HEK293T (cell line): ENCODE measurements around the gene SH3PXD2A.

Experiments
- CTCF ChIA-PET: fragments of 350-600 bp; formaldehyde crosslinking; extraction: SDS; loops from one replicate; lab custom pipeline; 2021; ENCODE audit warnings: antibody characterized with exemption, inconsistent platforms; lab: Yijun Ruan, JAX
- POLR2A ChIA-PET: fragments of 350-600 bp; formaldehyde crosslinking; extraction: SDS; loops from one replicate; lab custom pipeline; 2020; ENCODE audit warnings: antibody characterized with exemption, inconsistent platforms; lab: Yijun Ruan, JAX
- DNase-seq: peaks from one replicate; pipeline ENCODE4 v3.0.0; 2012; ENCODE audit warnings: mixed read lengths; ENCODE audit errors: extremely low spot score
- ARNT ChIP-seq: fragments of 450-650 bp; IDR thresholded peaks from 2 replicates; pipeline ENCODE4 v1.6.1; 2017; ENCODE audit warnings: mild to moderate bottlenecking
- BHLHE40 ChIP-seq: fragments of 450-650 bp; IDR thresholded peaks from 2 replicates; pipeline ENCODE4 v1.6.1; 2016; ENCODE audit warnings: mild to moderate bottlenecking, moderate library complexity, borderline replicate concordance
- CTBP1 ChIP-seq: fragments of 450-650 bp; IDR thresholded peaks from 2 replicates; pipeline ENCODE4 v1.6.1; 2016; ENCODE audit warnings: borderline replicate concordance
- ELF4 ChIP-seq: fragments of 450-650 bp; IDR thresholded peaks from 2 replicates; pipeline ENCODE4 v1.6.1; 2017; ENCODE audit warnings: antibody characterized with exemption
- FOXA1 ChIP-seq: fragments of 450-650 bp; IDR thresholded peaks from 2 replicates; pipeline ENCODE4 v1.6.1; 2016; ENCODE audit warnings: mild to moderate bottlenecking
- FOXK2 ChIP-seq: fragments of 450-650 bp; IDR thresholded peaks from 2 replicates; pipeline ENCODE4 v1.6.1; 2016; ENCODE audit warnings: mild to moderate bottlenecking
- FOXM1 ChIP-seq: fragments of 450-650 bp; IDR thresholded peaks from 2 replicates; pipeline ENCODE4 v1.6.1; 2017; ENCODE audit warnings: mild to moderate bottlenecking, borderline replicate concordance
- HDGF ChIP-seq: fragments of 450-650 bp; IDR thresholded peaks from 2 replicates; pipeline ENCODE4 v1.6.1; 2017; ENCODE audit warnings: antibody characterized with exemption, borderline replicate concordance
- L3MBTL2 ChIP-seq: fragments of 450-650 bp; conservative IDR thresholded peaks from 2 replicates; pipeline ENCODE4 v1.6.1; 2016; ENCODE audit warnings: mild to moderate bottlenecking
- LEF1 ChIP-seq: fragments of 450-650 bp; IDR thresholded peaks from 2 replicates; pipeline ENCODE4 v1.6.1; 2017; ENCODE audit warnings: mild to moderate bottlenecking, borderline replicate concordance
- NFRKB ChIP-seq: fragments of 450-650 bp; IDR thresholded peaks from 2 replicates; pipeline ENCODE4 v1.6.1; 2016; ENCODE audit warnings: mild to moderate bottlenecking, moderate library complexity
- SP1 ChIP-seq: fragments of 450-650 bp; IDR thresholded peaks from 2 replicates; pipeline ENCODE4 v1.6.1; 2017
- SUZ12 ChIP-seq: fragments of 450-650 bp; IDR thresholded peaks from 2 replicates; pipeline ENCODE4 v1.6.1; 2016; ENCODE audit warnings: mild to moderate bottlenecking
- TARDBP ChIP-seq: fragments of 450-650 bp; IDR thresholded peaks from 2 replicates; pipeline ENCODE4 v1.6.1; 2016
- ZNF384 ChIP-seq: fragments of 450-650 bp; IDR thresholded peaks from 2 replicates; pipeline ENCODE4 v1.6.1; 2016
- TF ChIP-seq, protein P1 (sequence below): fragments of 450-650 bp; IDR thresholded peaks from 2 replicates; pipeline ENCODE4 v1.6.1; 2016

Gene SH3PXD2A

DNA sequence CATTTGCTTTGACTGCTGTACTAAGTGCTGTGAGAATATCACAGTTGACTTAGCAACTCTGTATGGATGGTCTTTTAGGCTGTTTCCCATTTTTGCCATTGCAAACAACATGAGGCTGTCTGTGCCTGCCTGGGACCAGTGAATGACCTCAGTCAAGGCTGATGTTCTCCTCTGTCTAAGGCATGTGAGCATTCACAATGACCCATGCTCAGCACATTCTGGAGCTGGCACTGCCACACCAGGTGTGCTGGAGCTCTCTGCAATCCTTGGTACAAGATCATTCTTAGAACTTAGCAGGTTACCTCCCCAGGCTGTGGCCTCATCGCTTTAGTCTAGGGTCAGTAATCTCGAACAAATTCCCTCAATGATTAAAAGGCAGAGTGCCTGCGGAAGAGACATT lies 61.9 kb downstream of the SH3PXD2A start:
- TF ChIP-seq LEF1: no peak
- no peak for TF ChIP-seq L3MBTL2
- no peak for TF ChIP-seq TARDBP
- no peak for TF ChIP-seq SUZ12
- TF ChIP-seq FOXA1: no peak
- TF ChIP-seq SP1: no peak
- no peak for TF ChIP-seq ZNF384
- no peak for TF ChIP-seq CTBP1
- no peak for TF ChIP-seq ELF4
- no peak for TF ChIP-seq FOXM1
- TF ChIP-seq ARNT: no peak
- no peak for TF ChIP-seq BHLHE40
- TF ChIP-seq, protein P1, sequence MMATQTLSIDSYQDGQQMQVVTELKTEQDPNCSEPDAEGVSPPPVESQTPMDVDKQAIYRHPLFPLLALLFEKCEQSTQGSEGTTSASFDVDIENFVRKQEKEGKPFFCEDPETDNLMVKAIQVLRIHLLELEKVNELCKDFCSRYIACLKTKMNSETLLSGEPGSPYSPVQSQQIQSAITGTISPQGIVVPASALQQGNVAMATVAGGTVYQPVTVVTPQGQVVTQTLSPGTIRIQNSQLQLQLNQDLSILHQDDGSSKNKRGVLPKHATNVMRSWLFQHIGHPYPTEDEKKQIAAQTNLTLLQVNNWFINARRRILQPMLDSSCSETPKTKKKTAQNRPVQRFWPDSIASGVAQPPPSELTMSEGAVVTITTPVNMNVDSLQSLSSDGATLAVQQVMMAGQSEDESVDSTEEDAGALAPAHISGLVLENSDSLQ: no peak
- no peak for TF ChIP-seq HDGF
- POLR2A ChIA-PET: no interaction called here
- CTCF ChIA-PET: no interaction called here
- no peak for DNase-seq

DNA sequence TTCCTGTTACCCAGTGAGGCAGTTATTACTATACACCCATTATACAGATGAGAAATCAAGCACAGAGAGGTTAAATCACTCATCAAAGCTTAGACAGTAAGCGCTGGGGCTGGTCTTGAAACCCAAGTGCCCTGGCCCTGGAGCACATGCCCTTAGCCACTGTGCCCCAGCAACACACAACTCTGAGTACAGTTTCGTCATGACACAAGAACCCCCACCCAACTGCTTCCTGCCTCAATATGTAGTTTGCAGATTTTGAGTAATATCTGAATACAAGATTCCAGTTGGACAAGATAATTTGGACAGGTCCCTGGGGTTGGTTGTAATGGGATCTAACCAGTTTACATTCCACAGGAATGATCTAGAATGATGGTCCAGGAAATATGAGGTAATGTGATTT lies 62.8 kb downstream of the SH3PXD2A start:
- TF ChIP-seq NFRKB (no peak), TARDBP (no peak), SUZ12 (no peak), FOXK2 (no peak), FOXM1 (no peak), ZNF384 (no peak), CTBP1 (no peak), ARNT (no peak), FOXA1 (no peak), ELF4 (no peak), BHLHE40 (no peak), LEF1 (no peak), L3MBTL2 (no peak), HDGF (no peak), SP1 (no peak)
- TF ChIP-seq, protein P1: no peak
- ChIA-PET CTCF (interaction anchor here (0.6 kb wide), 1 partner anchor 81 kb away, joined by 3 read pairs; no protein-coding TSS in a partner anchor), POLR2A (no interaction called here)
- DNase-seq: no peak

DNA sequence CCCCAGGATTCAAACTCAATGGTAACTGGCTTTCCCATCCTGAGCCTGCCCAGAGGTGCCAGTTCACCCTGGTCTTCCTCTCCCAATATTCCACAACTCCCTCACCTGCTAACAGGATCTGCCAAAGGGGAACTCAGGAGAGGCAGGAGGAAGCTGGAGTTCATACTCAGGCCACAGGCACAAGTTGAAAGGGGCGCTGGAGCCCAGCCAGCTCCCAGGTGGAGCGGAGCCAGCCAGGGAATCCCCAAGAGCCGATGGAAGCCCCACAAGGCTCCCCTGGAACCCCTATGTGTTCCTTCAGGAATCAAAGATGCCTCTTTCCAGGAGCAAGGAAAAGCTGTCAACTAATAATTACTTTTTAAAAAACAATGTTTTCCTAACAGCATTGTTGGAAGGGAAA lies 63.5 kb downstream of the SH3PXD2A start:
- DNase-seq: no peak
- ChIA-PET POLR2A (no interaction called here), CTCF (interaction anchor here (0.6 kb wide), 1 partner anchor 80 kb away, joined by 3 read pairs; no protein-coding TSS in a partner anchor)
- TF ChIP-seq FOXK2 (no peak), CTBP1 (no peak), L3MBTL2 (no peak), TARDBP (no peak), BHLHE40 (no peak), SP1 (no peak), ZNF384 (no peak), SUZ12 (no peak), LEF1 (no peak), ELF4 (no peak), NFRKB (no peak), FOXA1 (no peak), FOXM1 (no peak)
- TF ChIP-seq, protein P1: no peak

DNA sequence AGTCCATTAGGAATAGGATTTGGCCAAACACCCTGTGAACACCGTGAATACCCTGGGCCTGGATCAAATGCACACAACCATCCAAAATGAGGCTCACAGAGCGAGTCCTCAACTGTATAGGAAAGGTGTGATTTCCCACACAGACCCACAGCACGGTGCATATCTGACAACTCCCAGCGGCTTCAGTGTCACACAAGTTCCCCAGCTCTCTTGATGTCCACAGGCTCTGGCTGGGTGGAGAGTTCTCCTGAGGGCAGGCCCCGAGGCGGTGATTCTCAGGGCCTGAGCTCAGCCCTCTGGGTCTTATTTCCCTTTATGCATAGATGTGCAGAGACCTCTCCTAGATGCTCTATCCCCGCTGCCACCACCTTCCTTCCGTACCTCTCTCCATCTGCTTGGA lies 64.1 kb downstream of the SH3PXD2A start:
- CTCF ChIA-PET: no interaction called here
- no peak for DNase-seq
- POLR2A ChIA-PET: no interaction called here
- TF ChIP-seq FOXK2: no peak
- TF ChIP-seq LEF1: no peak
- no peak for TF ChIP-seq HDGF
- TF ChIP-seq ELF4: no peak
- no peak for TF ChIP-seq TARDBP
- TF ChIP-seq NFRKB: no peak
- no peak for TF ChIP-seq CTBP1
- TF ChIP-seq BHLHE40: no peak
- TF ChIP-seq FOXA1: no peak
- no peak for TF ChIP-seq ZNF384
- no peak for TF ChIP-seq L3MBTL2
- TF ChIP-seq, protein P1: no peak

DNA sequence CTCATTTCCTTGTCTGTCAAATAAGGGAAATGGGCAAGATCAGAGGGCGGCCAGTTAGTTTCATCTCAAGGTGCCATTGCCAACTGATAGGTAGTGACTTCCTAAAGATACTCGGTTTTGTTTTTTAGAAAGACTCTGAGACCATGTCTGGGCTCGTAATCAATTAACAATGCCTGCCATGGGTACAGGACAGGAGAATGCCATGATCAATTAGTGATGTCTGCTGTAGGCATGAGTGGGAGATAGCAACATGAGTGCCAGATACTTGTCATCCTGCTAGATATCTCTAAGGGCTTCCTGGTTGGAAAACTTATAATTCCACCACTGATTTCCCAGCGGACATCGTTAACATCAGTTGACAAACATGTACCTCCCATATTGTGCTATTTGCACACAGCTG lies 64.8 kb downstream of the SH3PXD2A start:
- POLR2A ChIA-PET: no interaction called here
- TF ChIP-seq CTBP1 (no peak), ZNF384 (no peak), SP1 (no peak), TARDBP (no peak), NFRKB (no peak), SUZ12 (no peak), L3MBTL2 (no peak), FOXK2 (no peak), ARNT (no peak), LEF1 (no peak), ELF4 (no peak), FOXM1 (no peak), HDGF (no peak), FOXA1 (no peak), BHLHE40 (no peak)
- TF ChIP-seq, protein P1: no peak

More for the DNA sequence above, 64.8 kb downstream of the SH3PXD2A start:
- DNase-seq: no peak
- CTCF ChIA-PET: no interaction called here
